Measurements from ENCODE around the gene CENPN. TPM values are rescaled to one million over a fixed set of nuclear protein-coding genes. Genes with fewer than 3 reads are reported as not detected.

CENPN gene
- total and polyA plus RNA-seq, 2 of the 8 experiments (the other 6 are each of a cell fraction or from before 2014, with no cell fraction given), result 32.8 to 67.0 TPM

DNA sequence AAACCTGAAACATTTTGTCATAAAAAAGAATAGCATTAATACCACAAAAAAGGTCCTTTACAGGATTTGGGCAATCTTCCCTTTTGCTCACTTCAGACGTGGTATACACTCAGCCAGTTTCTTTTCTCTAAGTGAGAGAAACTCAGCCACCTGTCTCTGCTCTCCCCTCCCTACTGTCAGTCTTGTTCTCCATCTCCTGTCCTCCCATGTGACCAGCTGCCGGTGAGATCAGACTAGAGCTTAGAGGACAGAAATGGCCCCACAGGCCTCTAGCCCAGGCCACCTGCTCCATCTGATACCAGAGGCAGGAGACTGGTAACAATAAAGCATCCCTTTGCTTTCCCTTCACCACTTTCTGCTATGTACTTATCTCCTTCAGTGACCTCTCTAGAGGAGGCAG, 35.2 kb upstream of the CENPN start (continued):
- TF ChIP-seq, protein P1, sequence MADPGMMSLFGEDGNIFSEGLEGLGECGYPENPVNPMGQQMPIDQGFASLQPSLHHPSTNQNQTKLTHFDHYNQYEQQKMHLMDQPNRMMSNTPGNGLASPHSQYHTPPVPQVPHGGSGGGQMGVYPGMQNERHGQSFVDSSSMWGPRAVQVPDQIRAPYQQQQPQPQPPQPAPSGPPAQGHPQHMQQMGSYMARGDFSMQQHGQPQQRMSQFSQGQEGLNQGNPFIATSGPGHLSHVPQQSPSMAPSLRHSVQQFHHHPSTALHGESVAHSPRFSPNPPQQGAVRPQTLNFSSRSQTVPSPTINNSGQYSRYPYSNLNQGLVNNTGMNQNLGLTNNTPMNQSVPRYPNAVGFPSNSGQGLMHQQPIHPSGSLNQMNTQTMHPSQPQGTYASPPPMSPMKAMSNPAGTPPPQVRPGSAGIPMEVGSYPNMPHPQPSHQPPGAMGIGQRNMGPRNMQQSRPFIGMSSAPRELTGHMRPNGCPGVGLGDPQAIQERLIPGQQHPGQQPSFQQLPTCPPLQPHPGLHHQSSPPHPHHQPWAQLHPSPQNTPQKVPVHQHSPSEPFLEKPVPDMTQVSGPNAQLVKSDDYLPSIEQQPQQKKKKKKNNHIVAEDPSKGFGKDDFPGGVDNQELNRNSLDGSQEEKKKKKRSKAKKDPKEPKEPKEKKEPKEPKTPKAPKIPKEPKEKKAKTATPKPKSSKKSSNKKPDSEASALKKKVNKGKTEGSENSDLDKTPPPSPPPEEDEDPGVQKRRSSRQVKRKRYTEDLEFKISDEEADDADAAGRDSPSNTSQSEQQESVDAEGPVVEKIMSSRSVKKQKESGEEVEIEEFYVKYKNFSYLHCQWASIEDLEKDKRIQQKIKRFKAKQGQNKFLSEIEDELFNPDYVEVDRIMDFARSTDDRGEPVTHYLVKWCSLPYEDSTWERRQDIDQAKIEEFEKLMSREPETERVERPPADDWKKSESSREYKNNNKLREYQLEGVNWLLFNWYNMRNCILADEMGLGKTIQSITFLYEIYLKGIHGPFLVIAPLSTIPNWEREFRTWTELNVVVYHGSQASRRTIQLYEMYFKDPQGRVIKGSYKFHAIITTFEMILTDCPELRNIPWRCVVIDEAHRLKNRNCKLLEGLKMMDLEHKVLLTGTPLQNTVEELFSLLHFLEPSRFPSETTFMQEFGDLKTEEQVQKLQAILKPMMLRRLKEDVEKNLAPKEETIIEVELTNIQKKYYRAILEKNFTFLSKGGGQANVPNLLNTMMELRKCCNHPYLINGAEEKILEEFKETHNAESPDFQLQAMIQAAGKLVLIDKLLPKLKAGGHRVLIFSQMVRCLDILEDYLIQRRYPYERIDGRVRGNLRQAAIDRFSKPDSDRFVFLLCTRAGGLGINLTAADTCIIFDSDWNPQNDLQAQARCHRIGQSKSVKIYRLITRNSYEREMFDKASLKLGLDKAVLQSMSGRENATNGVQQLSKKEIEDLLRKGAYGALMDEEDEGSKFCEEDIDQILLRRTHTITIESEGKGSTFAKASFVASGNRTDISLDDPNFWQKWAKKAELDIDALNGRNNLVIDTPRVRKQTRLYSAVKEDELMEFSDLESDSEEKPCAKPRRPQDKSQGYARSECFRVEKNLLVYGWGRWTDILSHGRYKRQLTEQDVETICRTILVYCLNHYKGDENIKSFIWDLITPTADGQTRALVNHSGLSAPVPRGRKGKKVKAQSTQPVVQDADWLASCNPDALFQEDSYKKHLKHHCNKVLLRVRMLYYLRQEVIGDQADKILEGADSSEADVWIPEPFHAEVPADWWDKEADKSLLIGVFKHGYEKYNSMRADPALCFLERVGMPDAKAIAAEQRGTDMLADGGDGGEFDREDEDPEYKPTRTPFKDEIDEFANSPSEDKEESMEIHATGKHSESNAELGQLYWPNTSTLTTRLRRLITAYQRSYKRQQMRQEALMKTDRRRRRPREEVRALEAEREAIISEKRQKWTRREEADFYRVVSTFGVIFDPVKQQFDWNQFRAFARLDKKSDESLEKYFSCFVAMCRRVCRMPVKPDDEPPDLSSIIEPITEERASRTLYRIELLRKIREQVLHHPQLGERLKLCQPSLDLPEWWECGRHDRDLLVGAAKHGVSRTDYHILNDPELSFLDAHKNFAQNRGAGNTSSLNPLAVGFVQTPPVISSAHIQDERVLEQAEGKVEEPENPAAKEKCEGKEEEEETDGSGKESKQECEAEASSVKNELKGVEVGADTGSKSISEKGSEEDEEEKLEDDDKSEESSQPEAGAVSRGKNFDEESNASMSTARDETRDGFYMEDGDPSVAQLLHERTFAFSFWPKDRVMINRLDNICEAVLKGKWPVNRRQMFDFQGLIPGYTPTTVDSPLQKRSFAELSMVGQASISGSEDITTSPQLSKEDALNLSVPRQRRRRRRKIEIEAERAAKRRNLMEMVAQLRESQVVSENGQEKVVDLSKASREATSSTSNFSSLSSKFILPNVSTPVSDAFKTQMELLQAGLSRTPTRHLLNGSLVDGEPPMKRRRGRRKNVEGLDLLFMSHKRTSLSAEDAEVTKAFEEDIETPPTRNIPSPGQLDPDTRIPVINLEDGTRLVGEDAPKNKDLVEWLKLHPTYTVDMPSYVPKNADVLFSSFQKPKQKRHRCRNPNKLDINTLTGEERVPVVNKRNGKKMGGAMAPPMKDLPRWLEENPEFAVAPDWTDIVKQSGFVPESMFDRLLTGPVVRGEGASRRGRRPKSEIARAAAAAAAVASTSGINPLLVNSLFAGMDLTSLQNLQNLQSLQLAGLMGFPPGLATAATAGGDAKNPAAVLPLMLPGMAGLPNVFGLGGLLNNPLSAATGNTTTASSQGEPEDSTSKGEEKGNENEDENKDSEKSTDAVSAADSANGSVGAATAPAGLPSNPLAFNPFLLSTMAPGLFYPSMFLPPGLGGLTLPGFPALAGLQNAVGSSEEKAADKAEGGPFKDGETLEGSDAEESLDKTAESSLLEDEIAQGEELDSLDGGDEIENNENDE (IDR thresholded peaks at IDR 0.05; ENCODE audit: insufficient replicate concordance, low read length), result no peak
- TF ChIP-seq RNF2 (IDR thresholded peaks at IDR 0.05; ENCODE audit: borderline replicate concordance, low read depth, low read length, missing control alignments, poor library complexity, severe bottlenecking), result no peak
- TF ChIP-seq TEAD4 (IDR thresholded peaks at IDR 0.05; ENCODE audit: low read depth, low read length), result no peak
- TF ChIP-seq, protein P2, sequence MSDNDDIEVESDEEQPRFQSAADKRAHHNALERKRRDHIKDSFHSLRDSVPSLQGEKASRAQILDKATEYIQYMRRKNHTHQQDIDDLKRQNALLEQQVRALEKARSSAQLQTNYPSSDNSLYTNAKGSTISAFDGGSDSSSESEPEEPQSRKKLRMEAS (IDR thresholded peaks at IDR 0.05), result no peak
- TF ChIP-seq, protein P3, sequence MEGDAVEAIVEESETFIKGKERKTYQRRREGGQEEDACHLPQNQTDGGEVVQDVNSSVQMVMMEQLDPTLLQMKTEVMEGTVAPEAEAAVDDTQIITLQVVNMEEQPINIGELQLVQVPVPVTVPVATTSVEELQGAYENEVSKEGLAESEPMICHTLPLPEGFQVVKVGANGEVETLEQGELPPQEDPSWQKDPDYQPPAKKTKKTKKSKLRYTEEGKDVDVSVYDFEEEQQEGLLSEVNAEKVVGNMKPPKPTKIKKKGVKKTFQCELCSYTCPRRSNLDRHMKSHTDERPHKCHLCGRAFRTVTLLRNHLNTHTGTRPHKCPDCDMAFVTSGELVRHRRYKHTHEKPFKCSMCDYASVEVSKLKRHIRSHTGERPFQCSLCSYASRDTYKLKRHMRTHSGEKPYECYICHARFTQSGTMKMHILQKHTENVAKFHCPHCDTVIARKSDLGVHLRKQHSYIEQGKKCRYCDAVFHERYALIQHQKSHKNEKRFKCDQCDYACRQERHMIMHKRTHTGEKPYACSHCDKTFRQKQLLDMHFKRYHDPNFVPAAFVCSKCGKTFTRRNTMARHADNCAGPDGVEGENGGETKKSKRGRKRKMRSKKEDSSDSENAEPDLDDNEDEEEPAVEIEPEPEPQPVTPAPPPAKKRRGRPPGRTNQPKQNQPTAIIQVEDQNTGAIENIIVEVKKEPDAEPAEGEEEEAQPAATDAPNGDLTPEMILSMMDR (IDR thresholded peaks at IDR 0.05; ENCODE audit: control extremely low read depth in 1 of 3, insufficient read depth in 1 of 3, low read depth in 1 of 3, low read length in 3 of 3), result no peak
- TF ChIP-seq, protein P4, sequence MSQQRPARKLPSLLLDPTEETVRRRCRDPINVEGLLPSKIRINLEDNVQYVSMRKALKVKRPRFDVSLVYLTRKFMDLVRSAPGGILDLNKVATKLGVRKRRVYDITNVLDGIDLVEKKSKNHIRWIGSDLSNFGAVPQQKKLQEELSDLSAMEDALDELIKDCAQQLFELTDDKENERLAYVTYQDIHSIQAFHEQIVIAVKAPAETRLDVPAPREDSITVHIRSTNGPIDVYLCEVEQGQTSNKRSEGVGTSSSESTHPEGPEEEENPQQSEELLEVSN (IDR thresholded peaks at IDR 0.05), result no peak
- no peak for TF ChIP-seq BACH1 (IDR thresholded peaks at IDR 0.05; ENCODE audit: low read length)
